ENCODE data around the gene KCNG2. TPM values are rescaled to one million over a fixed set of nuclear protein-coding genes. Genes with fewer than 3 reads are reported as not detected.

KCNG2 gene
- total RNA-seq, 1 experiment from 2014 or later = not detected

- Histone ChIP-seq H3K9me2 (ENCODE audit: insufficient read depth) (no peaks in the 10 kb centered on the region), H3K4me1 (ENCODE audit: control insufficient read depth in 1 of 2, insufficient read depth in 2 of 2, low read length in 2 of 2) (no peaks in the 10 kb centered on the region), H3K36me3 (ENCODE audit: control insufficient read depth in 1 of 2, insufficient read depth in 2 of 2, low read length in 2 of 2) (no peaks in the 10 kb centered on the region), H3K9me3 (ENCODE audit: control insufficient read depth in 1 of 2, insufficient read depth in 1 of 2, low read depth in 1 of 2, low read length in 2 of 2) (no peaks in the 10 kb centered on the region), H3K79me2 (ENCODE audit: insufficient read depth, low read length) (no peaks in the 10 kb centered on the region), H3K27me3 (ENCODE audit: insufficient read depth, low read length) (no peaks in the 10 kb centered on the region), H2AFZ (ENCODE audit: low read depth, low read length, poor library complexity, severe bottlenecking) (no peak overlapping the region), H3K27ac (ENCODE audit: low read depth, low read length) (no peak overlapping the region), H3K4me2 (ENCODE audit: low read length) (no peak overlapping the region), H3K4me3 (replicated peaks in 1 of 2; ENCODE audit: low read depth in 1 of 2, low read length in 2 of 2) (no peak overlapping the region), H3K9ac (ENCODE audit: low read length) (no peak overlapping the region), H4K20me1 (ENCODE audit: insufficient read depth) (no peaks in the 10 kb centered on the region)
- DNase-seq (ENCODE audit: low read depth, low spot score) = no peak
- TF ChIP-seq RAD21 (IDR thresholded peaks at IDR 0.05; ENCODE audit: low read depth) (no peak), CBX3 (IDR thresholded peaks at IDR 0.05; ENCODE audit: low read depth) (no peak), POLR2AphosphoS5 (IDR thresholded peaks at IDR 0.05; ENCODE audit: low read depth, low read length) (no peak), JUND (IDR thresholded peaks at IDR 0.05) (no peak), CTCF (IDR thresholded peaks at IDR 0.05 in 2 of 3, conservative IDR thresholded peaks at IDR 0.05 in 1 of 3; ENCODE audit: borderline replicate concordance in 1 of 3, insufficient read depth in 1 of 3, low read depth in 2 of 3, low read length in 2 of 3) (no peak)
- no peak for ATAC-seq
- ChIA-PET POLR2A (no interaction called here), RAD21 (ENCODE audit: low non-redundant PET in 1 of 2, low total read pairs in 2 of 2, uncharacterized antibody in 2 of 2, unreplicated experiment in 2 of 2) (no interaction called here), CTCF (no interaction called here)
- BruUV-seq (replicated peaks) = no TSS peak
- intact Hi-C loops (cut with micrococcal nuclease) = no loop called here
Observed at GRCh38 chr18:79878741-79879378, 81.1 kb downstream of the KCNG2 start.

GRCh38 chr18:79879566-79879965 lies 81.8 kb downstream of the KCNG2 start:
- H3K4me3 ChIP-seq (replicated peaks in 1 of 2; ENCODE audit: low read depth in 1 of 2, low read length in 2 of 2) = no peak overlapping the region
- H3K36me3 ChIP-seq (ENCODE audit: control insufficient read depth in 1 of 2, insufficient read depth in 2 of 2, low read length in 2 of 2) = no peaks in the 10 kb centered on the region
- ATAC-seq (no peak), DNase-seq (ENCODE audit: low read depth, low spot score) (no peak)
- ChIA-PET RAD21 (ENCODE audit: low non-redundant PET in 1 of 2, low total read pairs in 2 of 2, uncharacterized antibody in 2 of 2, unreplicated experiment in 2 of 2) (no interaction called here), CTCF (no interaction called here), POLR2A (no interaction called here)
- H3K4me2 ChIP-seq (ENCODE audit: low read length) = no peak overlapping the region
- H2AFZ ChIP-seq (ENCODE audit: low read depth, low read length, poor library complexity, severe bottlenecking) = no peak overlapping the region
- H3K9me3 ChIP-seq (ENCODE audit: control insufficient read depth in 1 of 2, insufficient read depth in 1 of 2, low read depth in 1 of 2, low read length in 2 of 2) = no peaks in the 10 kb centered on the region
- intact Hi-C loops (cut with micrococcal nuclease) = no loop called here
- H3K79me2 ChIP-seq (ENCODE audit: insufficient read depth, low read length) = no peaks in the 10 kb centered on the region
- no peaks in the 10 kb centered on the region for H3K27me3 ChIP-seq (ENCODE audit: insufficient read depth, low read length)
- no peak overlapping the region for H3K27ac ChIP-seq (ENCODE audit: low read depth, low read length)
- H3K9me2 ChIP-seq (ENCODE audit: insufficient read depth) = no peaks in the 10 kb centered on the region
- H4K20me1 ChIP-seq (ENCODE audit: insufficient read depth) = no peaks in the 10 kb centered on the region
- no peak overlapping the region for H3K9ac ChIP-seq (ENCODE audit: low read length)
- H3K4me1 ChIP-seq (ENCODE audit: control insufficient read depth in 1 of 2, insufficient read depth in 2 of 2, low read length in 2 of 2) = no peaks in the 10 kb centered on the region
- no TSS peak for BruUV-seq (replicated peaks)
- TF ChIP-seq SIN3A (IDR thresholded peaks at IDR 0.05; ENCODE audit: low read depth) (no peak), ZBTB33 (IDR thresholded peaks at IDR 0.05; ENCODE audit: extremely low read depth, insufficient replicate concordance, low read length) (no peak), ZNF274 (IDR thresholded peaks at IDR 0.05; ENCODE audit: low read depth, low read length) (no peak), RAD21 (IDR thresholded peaks at IDR 0.05; ENCODE audit: low read depth) (no peak), FOSL1 (IDR thresholded peaks at IDR 0.05; ENCODE audit: low read depth) (no peak), POLR2AphosphoS5 (IDR thresholded peaks at IDR 0.05; ENCODE audit: low read depth, low read length) (no peak), MAX (IDR thresholded peaks at IDR 0.05) (no peak), ATF3 (IDR thresholded peaks at IDR 0.05) (no peak), EZH2 (IDR thresholded peaks at IDR 0.05) (no peak), JUND (IDR thresholded peaks at IDR 0.05) (no peak), TCF7L2 (IDR thresholded peaks at IDR 0.05; ENCODE audit: borderline replicate concordance, extremely low read depth, insufficient read depth, insufficient read length) (no peak), ZFX (IDR thresholded peaks at IDR 0.05) (no peak), POLR2A (IDR thresholded peaks at IDR 0.05; ENCODE audit: borderline replicate concordance, extremely low read depth, insufficient read depth, insufficient read length) (no peak), YY1 (IDR thresholded peaks at IDR 0.05; ENCODE audit: extremely low read depth, insufficient replicate concordance, low read depth, low read length) (no peak)

Measured in HCT116 (cell line).